K562 (cell line): ENCODE results near the gene BANP.

ENCODE experiments used
- CHD4 ChIP-seq: fragments of 200-600 bp; sonication (generic); IDR thresholded peaks from 3 replicates; pipeline ENCODE4 v1.6.1; 2012; ENCODE audit warnings: low read depth, mild to moderate bottlenecking, mixed read lengths, low read length, inconsistent platforms; ENCODE audit not compliant: insufficient read depth, insufficient replicate concordance, poor library complexity, severe bottlenecking
- CTCF ChIP-seq, 3 experiments: IDR thresholded peaks in 2 of 3; conservative IDR thresholded peaks in 1 of 3; 2 replicates each; pipeline ENCODE4 v1.5.1; 2011 to 2012; ENCODE audit warnings: low read length in 3 of 3, mild to moderate bottlenecking in 3 of 3, control low read depth in 2 of 3, improper control_type of control experiment in 1 of 3, inconsistent platforms in 1 of 3, low read depth in 1 of 3, mixed read lengths in 1 of 3, moderate library complexity in 1 of 3; ENCODE audit not compliant: insufficient read depth in 2 of 3
- CUX1 ChIP-seq: fragments of 200-800 bp; sonication (Bioruptor generic); IDR thresholded peaks from 2 replicates; pipeline ENCODE4 v1.6.1; 2016; ENCODE audit warnings: missing genetic modification characterization, missing compliant biosample characterization
- POLR2A ChIP-seq: fragments of 450-650 bp; conservative IDR thresholded peaks from 2 replicates; pipeline ENCODE4 v1.6.1; 2016
- RREB1 ChIP-seq: fragments of 250-450 bp; sonication (Bioruptor Pico); IDR thresholded peaks from 2 replicates; pipeline ENCODE4 v1.4.0; 2020
- SIN3A ChIP-seq, 2 experiments: fragments of 150-350 bp in 1 of 2; IDR thresholded peaks; 2 replicates each; pipeline ENCODE4 v1.6.1; 2011 to 2016; ENCODE audit warnings: borderline replicate concordance in 2 of 2, low read depth in 2 of 2, low read length in 2 of 2, mild to moderate bottlenecking in 2 of 2, moderate library complexity in 2 of 2; ENCODE audit not compliant: control insufficient read depth in 1 of 2
- TAF1 ChIP-seq: IDR thresholded peaks from 2 replicates; pipeline ENCODE4 v1.6.1; 2011; ENCODE audit warnings: mild to moderate bottlenecking, low read length, moderate library complexity; ENCODE audit not compliant: insufficient read depth, control insufficient read depth, severe bottlenecking; ENCODE audit errors: extremely low read depth
- ZBTB49 ChIP-seq: sonication (generic); formaldehyde crosslinking; IDR thresholded peaks from 2 replicates; pipeline ENCODE4 v1.8.0; 2022; ENCODE audit warnings: missing genetic modification reagents, mild to moderate bottlenecking, borderline replicate concordance
- ZNF134 ChIP-seq: fragments of 250-450 bp; sonication (Bioruptor Pico); conservative IDR thresholded peaks from 2 replicates; pipeline ENCODE4 v1.4.0; 2020
- ZNF785 ChIP-seq: fragments of 250-450 bp; sonication (Bioruptor Pico); IDR thresholded peaks from 2 replicates; pipeline ENCODE4 v1.4.0; 2020; ENCODE audit warnings: mild to moderate bottlenecking

- TF ChIP-seq CTCF (IDR thresholded peaks at IDR 0.05 in 2 of 3, conservative IDR thresholded peaks at IDR 0.05 in 1 of 3; ENCODE audit: insufficient read depth in 2 of 3, low read depth in 1 of 3, low read length in 3 of 3): no peak
- no peak for TF ChIP-seq CHD4
- TF ChIP-seq ZNF785 (CRISPR knock-in tag): no peak
- no peak for TF ChIP-seq RREB1
- TF ChIP-seq ZNF134 (CRISPR knock-in tag): no peak
- no peak for TF ChIP-seq SIN3A (IDR thresholded peaks at IDR 0.05; ENCODE audit: borderline replicate concordance in 2 of 2, control insufficient read depth in 1 of 2, low read depth in 2 of 2, low read length in 2 of 2)
- TF ChIP-seq POLR2A: no peak
- no peak for TF ChIP-seq ZBTB49 (CRISPR knock-in tag)
- no peak for TF ChIP-seq TAF1
- no peak for TF ChIP-seq CUX1 (CRISPR knock-in tag)
These were observed 14.6 kb upstream of the BANP start, which contains the start of gene CA5A for GRCh38 chr16:87936375-87937230.
